Sigmoid colon (tissue), 4 donors: ENCODE data around the gene HDAC11.

Source experiments
- CTCF ChIP-seq, 4 experiments: fragments of 450-650 bp in 3 of 4; fragments of 200-600 bp in 1 of 4; IDR thresholded peaks; one replicate each; pipeline ENCODE4 v1.5.1; 2016 to 2019; ENCODE audit warnings: antibody characterized with exemption in 4 of 4, mild to moderate bottlenecking in 3 of 4, moderate library complexity in 2 of 4
- EP300 ChIP-seq, 4 donors: sonication (generic); formaldehyde crosslinking; IDR thresholded peaks; one replicate each; pipeline ENCODE4 v1.6.1; 2017; ENCODE audit warnings: antibody characterized with exemption in 4 of 4
- POLR2A ChIP-seq, 2 donors: fragments of 450-650 bp; IDR thresholded peaks; one replicate each; pipeline ENCODE4 v1.6.1; 2016; ENCODE audit warnings: antibody characterized with exemption in 2 of 2, mild to moderate bottlenecking in 2 of 2, moderate library complexity in 2 of 2

- TF ChIP-seq CTCF (IDR thresholded peaks at IDR 0.05) (no peak), EP300 (IDR thresholded peaks at IDR 0.05) (no peak), POLR2A (IDR thresholded peaks at IDR 0.05) (no peak)
Observed at GRCh38 chr3:13536432-13536831, 56.3 kb downstream of the HDAC11 start.
